GM21619 (cell line): ENCODE measurements around the gene OTUD7B.
"Not testable (repeated sequence)": the region's sequence is repeated elsewhere in the genome, so short reads cannot be mapped to it uniquely, and the experiment has no call there.

Experiments
- ATAC-seq: cut with Tn5 transposase; IDR thresholded peaks from one replicate; pipeline ENCODE4 v1.9.1; 2021; ENCODE audit not compliant: unreplicated experiment

OTUD7B gene

DNA sequence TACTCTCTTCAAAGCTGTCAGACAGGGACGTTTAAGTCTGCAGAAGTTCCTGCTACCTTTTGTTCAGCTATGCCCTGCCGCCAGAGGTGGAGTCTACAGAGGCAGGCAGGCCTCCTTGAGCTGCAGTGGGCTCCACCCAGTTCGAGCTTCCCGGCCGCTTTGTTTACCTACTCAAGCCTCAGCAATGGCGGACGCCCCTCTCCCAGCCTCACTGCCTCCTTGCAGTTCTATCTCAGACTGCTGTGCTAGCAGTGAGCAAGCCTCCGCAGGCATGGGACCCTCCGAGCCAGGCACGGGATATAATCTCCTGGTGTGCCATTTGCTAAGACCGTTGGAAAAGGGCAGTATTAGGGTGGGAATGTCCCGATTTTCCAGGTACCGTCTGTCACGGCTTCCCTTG lies 53.0 kb downstream of the OTUD7B start:
- ATAC-seq: not testable (repeated sequence)

DNA sequence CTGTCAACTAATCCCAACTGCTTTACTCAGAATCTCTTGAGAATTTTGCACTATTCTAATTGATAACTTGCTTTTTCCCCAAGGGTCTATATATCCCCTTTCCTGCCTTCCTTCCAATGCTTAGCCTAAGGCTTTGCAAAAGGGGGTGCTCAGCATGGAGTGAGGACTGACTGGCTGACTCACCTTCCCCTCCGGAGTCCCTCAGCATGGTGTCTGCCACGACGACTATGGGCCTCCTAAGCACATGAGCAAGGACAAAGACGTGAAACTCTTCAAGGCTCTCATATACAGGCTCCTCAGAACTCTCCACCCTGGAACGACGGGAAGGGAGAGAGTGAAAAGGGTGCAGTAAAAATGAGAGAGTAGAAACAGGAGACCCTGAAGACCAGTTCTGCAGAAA lies 60.6 kb downstream of the OTUD7B start:
- ATAC-seq: no peak

DNA sequence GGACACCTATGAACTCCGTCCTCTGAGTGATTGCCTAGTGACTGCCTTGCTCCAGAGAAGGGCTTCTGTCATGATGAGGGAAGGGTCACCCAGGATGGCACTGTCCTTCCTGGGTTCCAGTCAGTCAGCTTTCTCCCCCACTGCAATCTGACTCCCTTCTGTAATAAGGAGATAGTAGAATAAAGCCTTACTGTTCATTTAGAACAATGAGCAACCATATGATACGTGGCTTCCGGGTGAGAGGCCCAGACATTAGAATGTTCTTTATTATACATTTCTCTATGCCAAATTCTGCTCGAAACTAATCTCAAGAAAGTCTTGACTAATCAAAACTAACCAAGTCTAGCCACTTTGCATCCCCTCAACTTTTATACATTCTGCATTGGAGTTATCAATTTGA lies 65.3 kb downstream of the OTUD7B start:
- ATAC-seq: no peak

DNA sequence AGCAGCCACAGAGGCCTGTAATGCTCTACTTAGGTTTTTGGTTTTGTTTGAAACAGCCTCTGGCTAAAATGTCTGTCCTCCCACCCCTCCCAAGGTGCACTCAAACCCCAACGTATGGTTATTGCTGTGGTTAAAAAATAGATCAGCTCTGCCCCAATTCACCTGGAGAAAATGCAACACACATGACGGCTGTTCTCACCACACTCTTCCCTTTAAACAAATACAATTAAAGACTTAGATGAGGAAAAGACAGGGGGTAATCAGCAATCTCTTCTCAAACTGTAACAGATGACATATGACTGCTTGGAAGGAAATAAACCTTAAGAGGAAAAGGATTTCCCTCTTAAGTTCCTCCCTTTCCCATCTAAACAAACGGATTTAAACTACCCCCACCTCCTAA lies 67.6 kb downstream of the OTUD7B start:
- no peak for ATAC-seq

DNA sequence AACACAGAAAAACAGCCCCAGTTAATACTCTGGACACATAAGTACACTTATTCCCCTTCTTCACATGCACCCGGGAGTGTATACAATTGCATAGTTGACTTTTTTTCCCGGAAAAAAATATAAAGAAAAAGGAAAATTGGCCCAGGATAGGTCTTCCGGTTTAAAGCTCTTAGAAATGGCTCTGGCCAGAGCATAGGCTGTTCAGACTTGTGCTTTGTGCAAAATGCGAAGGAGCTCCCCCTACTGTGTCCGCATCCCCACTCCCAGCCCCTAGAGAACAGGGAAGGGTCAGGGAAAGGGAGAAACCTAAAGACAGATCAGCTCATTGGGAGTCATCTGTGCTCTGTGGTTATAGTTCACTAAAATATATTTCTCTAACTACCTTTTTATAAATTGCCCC lies 68.3 kb downstream of the OTUD7B start:
- ATAC-seq: no peak

DNA sequence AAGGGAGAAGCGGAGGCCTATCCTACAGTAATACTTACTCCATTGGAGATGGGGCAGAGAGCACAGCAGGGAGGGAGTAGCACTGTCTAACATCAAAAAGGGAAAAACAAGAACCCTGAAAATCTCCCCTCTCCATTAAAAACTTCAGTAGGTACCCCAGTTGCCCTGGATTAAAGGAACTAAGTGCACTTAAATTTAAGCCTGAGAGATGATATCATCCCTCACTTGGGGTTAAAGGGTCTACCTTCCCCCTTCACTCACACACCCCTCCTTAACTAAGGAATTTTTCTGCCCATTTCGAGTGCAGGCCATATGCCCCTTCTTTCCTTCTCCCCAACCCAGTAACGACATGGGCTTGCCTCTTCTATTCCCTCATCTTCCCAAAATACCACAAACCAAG lies 70.1 kb downstream of the OTUD7B start:
- ATAC-seq: no peak

DNA sequence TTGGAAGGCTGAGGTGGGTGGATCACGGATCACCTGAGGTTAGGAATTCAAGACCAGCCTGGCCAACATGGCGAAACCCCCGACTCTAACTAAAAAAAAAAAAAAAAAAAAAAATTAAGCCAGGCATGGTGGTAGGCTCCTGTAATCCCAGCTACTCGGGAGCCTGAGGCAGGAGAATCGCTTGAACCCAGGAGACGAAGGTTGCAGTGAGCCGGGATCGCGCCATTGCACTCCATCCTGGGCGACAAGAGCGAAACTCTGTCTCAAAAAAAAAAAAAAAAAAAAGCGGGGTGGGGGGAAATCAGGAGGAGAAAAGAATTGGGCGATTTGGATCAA lies 71.9 kb downstream of the OTUD7B start:
- ATAC-seq: not testable (repeated sequence)

DNA sequence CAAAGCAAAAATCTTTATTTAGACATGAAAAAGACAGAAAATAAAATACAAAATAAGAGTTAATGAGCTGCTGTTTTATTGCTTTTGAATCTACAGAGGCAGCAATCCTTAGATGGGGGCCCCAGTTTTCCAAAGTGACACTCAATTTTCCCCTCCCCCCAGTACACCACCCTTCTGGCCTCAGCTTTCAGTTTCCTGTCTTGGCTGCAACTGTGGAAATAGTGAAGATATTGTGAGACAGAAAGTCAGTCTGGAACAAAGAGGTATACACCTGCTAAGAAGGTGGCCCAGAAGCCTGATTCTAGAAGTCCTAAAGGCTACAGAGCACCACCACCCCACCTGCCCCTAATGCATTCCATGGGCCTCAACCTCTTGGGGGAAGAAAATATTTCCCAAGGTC lies 72.8 kb downstream of the OTUD7B start:
- ATAC-seq: no peak

DNA sequence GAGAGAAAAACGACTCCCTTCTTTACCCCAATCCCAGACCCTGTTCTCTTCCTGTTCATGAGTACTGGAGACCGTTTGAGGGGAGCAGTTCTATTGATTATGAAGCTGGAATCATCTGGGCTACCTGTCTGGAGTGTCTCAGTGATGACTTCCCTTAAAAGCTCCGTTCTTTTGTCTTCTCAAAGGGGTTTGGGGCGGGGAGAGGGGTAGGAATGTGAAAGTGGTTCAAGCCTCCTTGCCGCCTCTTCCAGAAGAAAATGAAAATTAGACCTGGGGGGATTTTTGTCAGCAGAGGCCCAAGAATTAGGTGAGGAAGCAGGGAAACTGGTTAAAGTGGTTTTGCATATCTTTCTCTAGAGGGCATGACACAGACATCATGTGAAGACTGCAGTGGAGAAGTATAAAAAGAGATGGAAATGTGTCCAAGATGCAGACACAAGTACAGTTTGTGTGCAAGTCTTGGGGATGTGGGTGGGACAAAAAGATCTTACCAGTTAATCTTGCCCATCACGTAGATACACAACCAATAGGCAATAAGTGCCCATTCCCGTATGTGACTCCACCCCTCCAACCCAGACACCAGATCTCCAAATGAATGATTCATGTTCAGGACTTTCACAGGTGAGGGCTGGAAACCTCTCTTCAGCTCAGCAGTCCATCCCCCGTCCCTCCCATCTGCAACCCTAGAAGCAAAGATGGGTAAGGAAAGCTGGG lies 73.4 kb downstream of the OTUD7B start:
- ATAC-seq: no peak

DNA sequence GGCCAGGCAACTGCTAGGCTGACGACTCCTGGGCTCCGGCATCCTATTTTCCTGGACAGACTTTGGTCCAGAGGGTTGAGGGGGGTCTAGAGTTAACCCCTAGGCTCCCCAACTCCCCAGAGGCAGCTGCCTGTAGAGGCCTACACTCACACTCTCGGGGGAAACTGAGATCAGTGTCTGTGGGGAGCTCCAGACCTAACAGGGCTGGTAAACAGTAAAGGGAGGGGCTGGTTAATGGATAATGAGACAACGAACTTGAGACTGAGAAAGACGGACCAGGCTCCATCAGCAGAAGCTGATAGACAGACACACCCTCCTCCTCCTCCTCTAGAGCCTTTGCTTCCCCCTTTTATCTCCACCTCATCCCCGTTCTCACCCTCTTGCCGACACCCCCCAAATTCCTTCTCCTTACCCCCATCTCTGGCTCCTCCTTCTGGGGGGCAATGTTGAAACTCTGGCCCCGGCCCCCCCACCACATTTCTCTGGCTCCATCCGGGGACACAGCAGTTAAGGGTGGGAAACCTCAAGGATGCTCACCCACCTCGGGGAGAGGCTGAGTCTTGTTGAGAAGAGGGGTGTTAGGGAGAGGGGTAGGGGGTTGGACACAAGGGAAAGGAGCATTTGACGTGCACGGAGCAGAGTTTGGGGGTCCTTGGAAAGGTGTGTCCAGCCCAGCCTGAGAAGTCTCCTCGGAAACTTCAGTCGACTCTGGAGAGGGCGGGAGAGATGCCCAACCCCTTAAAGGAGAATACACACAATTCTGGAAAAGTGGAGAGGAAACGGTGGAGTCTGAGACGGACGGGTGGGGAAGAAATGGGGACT lies 74.1 kb downstream of the OTUD7B start, which contains the start of gene MTMR11:
Gene MTMR11, minus strand, starts transcription at position 710 of the 822 bp plus-strand sequence. Its CDS starts 232 bp downstream, at position 478.
- ATAC-seq: no peak

DNA sequence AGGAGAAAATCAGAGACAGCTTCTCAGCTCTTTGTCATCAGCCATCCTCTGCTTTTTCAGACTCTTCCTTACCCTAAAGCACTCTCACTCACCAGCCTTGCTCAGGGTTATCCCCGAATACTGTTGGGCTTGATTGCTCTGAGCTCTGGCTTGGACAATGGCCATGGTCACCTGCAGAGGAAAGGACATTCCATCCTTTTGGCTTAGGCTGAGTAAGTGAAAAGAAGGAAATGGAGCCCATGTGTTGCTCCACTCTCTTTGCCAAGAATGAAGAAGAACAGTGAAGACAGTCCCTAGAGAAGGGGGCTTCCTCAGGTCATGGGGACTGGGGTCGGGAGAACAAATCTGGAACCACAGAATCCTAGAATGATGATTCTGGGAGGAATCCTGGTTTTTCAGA lies 76.2 kb downstream of the OTUD7B start:
- ATAC-seq: no peak

DNA sequence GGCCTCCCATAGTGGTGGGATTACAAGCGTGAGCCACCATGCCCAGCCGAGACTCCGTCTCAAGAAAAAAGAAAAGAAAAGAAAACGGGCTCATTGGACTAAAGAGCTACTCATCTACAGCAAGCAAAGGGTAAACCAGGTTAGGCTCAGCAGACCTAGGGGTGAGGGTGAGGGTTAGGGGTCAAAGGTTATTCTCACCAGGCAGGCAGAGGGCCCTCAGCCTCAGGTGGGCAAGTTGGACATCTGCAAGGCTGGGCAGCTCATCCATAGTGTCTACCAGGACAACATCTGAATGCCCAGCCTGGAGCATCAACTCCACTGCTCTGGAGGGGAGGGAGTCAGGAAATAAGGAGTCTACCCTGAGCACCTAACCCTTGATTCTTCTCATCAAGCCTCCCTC lies 77.3 kb downstream of the OTUD7B start:
- no peak for ATAC-seq

DNA sequence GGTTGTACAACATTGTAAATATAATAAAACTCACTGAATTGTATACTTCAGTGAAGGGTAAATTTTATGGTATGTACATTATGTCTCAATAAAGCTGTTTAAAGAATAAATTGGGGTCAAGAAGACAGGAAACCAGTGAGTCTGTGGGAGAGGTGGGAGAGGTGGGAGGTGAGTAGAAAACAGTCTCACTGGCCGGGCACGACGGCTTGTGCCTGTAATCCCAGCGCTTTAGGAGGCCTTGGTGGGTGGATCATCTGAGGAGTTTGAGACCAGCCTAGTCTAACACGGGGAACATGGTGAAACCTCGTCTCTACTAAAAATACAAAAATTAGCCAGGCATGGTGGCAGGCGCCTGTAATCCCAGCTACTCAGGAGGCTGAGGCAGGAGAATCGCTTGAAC lies 78.1 kb downstream of the OTUD7B start:
- ATAC-seq: no peak

DNA sequence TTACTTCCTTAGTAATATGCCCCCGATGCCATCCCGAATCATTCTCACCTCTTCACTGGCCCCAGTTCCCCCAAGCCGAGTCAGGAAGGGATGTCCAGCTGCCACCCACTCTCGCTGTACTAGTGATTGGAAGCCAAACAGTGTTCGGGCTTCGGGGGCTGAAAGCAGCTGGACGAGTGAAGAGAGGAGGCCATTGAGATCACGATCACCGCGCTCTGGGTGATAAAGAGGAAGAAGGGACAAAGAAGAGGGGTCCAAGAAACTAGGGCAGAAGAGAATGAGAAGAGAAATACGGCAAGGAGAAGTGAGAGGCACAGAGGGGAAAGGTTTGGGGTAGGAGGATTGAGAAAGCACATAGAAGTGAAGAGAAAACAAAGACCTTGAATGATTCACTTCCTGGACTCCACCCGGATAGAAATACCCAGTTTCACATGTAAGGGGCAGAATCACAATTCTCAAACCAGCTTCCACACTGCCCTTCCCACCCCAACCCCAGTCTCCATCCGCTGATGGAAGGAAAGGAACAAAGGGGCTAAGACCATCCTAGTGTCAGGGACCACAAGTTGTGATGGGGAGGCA lies 79.2 kb downstream of the OTUD7B start:
- ATAC-seq: no peak

DNA sequence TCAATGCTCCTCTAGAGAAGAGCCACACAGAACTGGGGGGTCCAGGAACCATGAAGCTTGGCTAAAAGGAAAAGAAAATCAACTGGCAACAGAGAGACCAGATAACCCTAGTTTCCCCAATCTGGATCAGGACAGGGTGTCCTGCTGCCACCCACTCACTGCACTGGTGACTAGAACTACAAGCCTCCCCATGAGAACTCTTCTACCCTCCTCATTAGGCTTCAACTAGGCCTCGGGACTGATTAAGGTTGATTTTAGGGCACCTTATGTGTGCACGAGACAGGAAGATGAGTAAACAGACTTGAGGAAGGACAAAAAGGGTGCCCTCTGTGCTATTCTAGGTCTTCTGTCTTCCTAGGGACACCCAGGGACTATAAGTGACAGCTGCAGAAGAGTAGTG lies 80.7 kb downstream of the OTUD7B start:
- ATAC-seq: no peak

DNA sequence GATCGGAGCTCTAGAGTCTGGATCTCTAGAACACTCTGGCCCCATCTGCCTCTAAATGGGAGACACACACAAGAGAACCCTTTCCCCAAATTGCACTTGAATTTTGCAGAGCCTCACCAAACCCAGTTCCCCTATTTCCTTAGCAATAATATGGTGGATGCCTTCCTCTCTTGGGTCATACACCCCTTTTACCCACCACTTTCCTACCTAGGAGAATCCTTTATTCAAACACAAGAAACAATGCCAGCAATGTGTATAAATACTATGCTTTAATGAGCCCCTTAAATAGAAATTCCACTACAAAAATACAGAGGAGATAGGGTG lies 82.2 kb downstream of the OTUD7B start:
- no peak for ATAC-seq

DNA sequence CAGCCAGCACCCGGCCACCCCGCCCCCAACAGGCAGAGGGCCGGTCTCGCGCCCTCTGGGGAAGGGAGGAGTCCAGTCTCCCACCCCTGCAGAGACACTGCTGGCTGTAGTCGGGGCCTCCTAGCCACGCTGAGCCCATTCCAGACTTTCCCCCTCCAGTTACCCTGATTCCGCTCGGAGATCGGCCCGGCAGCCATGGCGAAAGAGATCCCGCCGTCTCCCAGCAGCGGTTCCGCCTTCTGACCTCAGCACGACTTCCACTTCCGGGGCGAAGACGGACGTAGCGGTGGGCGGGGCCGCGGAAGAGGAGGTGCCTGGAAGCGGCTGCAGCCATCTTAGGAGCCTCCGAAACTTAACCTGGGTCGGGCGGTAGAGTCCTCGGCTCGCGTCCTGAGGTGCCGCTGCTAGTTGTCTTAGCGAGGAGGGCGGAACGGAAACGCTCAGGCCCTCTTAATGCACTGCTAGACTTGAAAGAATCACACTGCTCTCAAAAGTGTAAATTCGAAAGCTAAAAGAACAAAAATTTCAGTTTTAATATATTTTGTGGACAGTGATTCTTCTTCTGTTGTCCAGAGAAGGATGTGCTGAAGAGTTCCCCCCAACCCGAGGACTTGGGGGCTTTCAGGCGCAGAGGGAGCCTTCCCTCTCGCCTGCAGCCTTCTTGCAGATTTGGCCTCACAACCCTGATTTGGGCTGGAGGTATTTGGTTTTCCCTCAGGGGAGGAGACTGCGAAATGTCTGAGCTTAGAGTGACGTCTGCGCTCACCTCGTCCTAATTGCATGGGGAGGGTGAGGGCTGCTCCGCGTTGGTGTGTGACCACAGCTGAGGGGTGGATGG lies 82.7 kb downstream of the OTUD7B start, which contains the start of gene SF3B4:
Gene SF3B4, minus strand, starts transcription at position 241 of the 838 bp plus-strand sequence. Its CDS starts 44 bp downstream, at position 197.
- peak; percentile 90 for ATAC-seq

DNA sequence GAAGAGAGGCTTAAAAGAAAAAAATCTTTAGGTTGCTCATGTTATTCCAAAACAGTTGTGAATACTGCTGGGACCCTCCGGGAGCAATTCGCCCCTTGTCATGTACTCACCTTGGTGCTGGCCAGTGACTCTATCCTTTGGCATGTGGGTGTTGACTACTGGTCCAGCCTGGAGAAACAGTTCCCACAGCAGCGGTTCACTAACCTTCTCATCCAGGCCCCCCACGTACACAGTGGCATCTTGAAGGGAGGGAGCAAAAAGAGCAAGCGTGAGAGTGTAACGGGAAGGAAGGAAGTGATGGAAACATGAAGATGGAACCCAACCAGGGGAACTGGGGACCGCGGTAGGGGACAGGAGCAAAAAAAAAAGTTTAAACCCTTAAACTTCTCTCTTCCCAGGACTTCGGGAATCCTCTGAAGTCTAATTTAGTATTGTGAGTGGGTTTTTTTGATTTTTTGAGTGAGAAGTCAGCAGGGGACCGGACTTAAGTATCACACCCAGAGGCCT lies 83.4 kb downstream of the OTUD7B start:
- ATAC-seq: no peak

DNA sequence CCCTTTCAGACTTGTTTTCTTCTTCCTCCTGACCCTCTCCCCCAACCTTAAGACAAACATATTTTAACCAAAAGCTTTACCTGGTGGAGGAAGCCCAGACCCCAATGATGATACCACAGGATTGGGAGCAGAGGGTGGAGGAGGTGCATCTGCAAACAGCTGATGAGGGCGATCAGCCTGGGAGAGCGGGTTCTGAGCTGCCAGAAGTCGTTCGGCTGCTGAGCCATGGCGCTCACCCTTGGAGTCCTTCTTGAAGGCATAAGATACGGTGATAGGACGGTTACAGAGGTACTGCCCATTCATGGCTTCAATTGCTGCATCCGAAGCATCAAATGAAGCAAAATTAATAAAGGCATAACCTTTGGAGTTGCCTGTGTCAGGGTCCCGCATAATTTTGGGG lies 84.2 kb downstream of the OTUD7B start:
- ATAC-seq: no peak

DNA sequence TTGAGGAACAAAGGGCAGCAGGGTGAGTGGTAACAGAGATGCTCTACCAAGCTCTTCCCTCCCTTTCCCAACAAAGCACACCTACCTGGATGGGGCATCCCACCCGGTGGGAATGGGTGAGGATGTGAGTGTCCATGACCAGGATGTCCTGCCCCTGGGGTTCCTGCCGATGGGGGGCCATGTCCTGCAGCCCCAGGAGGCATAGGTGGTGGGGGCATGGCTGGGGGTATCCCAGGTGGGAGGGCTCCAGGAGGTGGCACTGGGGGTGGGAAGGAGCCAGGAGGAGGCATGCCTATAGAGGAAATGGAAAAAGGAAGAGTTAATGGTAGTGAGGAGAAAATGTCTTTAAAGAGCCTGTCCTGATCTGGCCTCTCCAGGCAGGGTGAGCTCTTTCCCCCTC lies 84.8 kb downstream of the OTUD7B start:
- ATAC-seq: no peak

DNA sequence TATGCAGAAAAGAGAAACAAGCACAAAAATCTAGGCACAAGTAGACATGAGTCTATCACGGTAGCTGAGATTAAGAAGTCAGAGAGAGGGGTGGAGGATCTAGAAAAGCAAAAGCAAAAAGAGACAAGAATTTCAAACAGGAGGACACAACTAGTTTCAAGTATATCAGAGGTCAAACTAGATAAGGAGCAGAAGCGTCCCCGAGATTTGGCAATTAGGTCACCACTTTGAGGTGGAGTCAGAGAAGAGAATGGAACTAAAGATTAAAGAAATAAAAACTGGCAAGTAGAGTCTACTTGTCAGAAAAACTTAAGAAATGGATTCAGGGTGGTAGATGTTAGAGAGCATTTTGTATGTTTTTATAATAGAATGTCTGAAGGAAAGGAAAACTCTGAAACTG lies 85.2 kb downstream of the OTUD7B start:
- no peak for ATAC-seq
